Left renal cortex interstitium (tissue), 4 donors: Measurements from ENCODE around the gene MED12L. TPM values are rescaled to one million over a fixed set of nuclear protein-coding genes. Genes with fewer than 3 reads are reported as not detected.

ENCODE experiments used
- DNase-seq, 4 donors: peaks; one replicate each; pipeline ENCODE4 v3.0.0-alpha.2; 2013; ENCODE audit warnings: low read depth in 4 of 4, low spot score in 2 of 4, missing footprints in 1 of 4
- polyA plus RNA-seq, 4 donors: library from polyadenylated mRNA; unstranded; fragments of 120-200 nt; gene quantifications; one replicate each; pipeline ENCODE4 v1.2.1, GENCODE V29; 2013; ENCODE audit not compliant: insufficient read length in 4 of 4

MED12L gene
- polyA plus RNA-seq, 4 donors = 1.6 to 3.0 (median 2.2) TPM

- DNase-seq = no peak
These were observed 196.3 kb downstream of the MED12L start for GRCh38 chr3:151281671-151282324.

- peak; percentile 21 to 55 (median 28) for DNase-seq
These were observed 197.5 kb downstream of the MED12L start for GRCh38 chr3:151282921-151283320.

- no peak for DNase-seq
These were observed 197.9 kb downstream of the MED12L start for GRCh38 chr3:151283387-151283786.

- DNase-seq = peak in 3 of 4 donors; percentile 13 to 24 (median 13)
These were observed 198.5 kb downstream of the MED12L start for GRCh38 chr3:151283907-151284461.

- DNase-seq = no peak
These were observed 200.5 kb downstream of the MED12L start for GRCh38 chr3:151285940-151286339.

- DNase-seq = no peak
These were observed 204.0 kb downstream of the MED12L start for GRCh38 chr3:151289445-151289844.

GRCh38 chr3:151290673-151291072 lies 205.2 kb downstream of the MED12L start:
- DNase-seq = no peak

- no peak for DNase-seq
These were observed 207.7 kb downstream of the MED12L start for GRCh38 chr3:151293127-151293526.

GRCh38 chr3:151296226-151296625 lies 210.8 kb downstream of the MED12L start:
- no peak for DNase-seq

GRCh38 chr3:151297429-151297828 lies 212.0 kb downstream of the MED12L start:
- no peak for DNase-seq

- DNase-seq = no peak
These were observed 213.5 kb downstream of the MED12L start for GRCh38 chr3:151299006-151299405.

GRCh38 chr3:151300539-151300938 lies 215.1 kb downstream of the MED12L start:
- DNase-seq = no peak

- no peak for DNase-seq
These were observed 216.3 kb downstream of the MED12L start for GRCh38 chr3:151301787-151302186.

- no peak for DNase-seq
These were observed 218.3 kb downstream of the MED12L start for GRCh38 chr3:151303751-151304150.

GRCh38 chr3:151305060-151305774 lies 219.8 kb downstream of the MED12L start:
- no peak for DNase-seq

GRCh38 chr3:151305775-151306151 lies 220.3 kb downstream of the MED12L start:
- no peak for DNase-seq

GRCh38 chr3:151306168-151306810 lies 220.8 kb downstream of the MED12L start:
- DNase-seq = no peak

- no peak for DNase-seq
These were observed 221.7 kb downstream of the MED12L start for GRCh38 chr3:151307131-151307530.

- no peak for DNase-seq
These were observed 222.4 kb downstream of the MED12L start for GRCh38 chr3:151307583-151308488.

GRCh38 chr3:151309566-151309965 lies 224.1 kb downstream of the MED12L start:
- no peak for DNase-seq
